DMS153 treated with DMSO at 0.1 percent for 48 hours (cell line): Measurements from ENCODE around the gene GREM2.

Experiments
- DNase-seq: peaks from one replicate; lab custom pipeline; 2025; ENCODE audit not compliant: unreplicated experiment; lab: John Stamatoyannopoulos, UW

GREM2 gene

GRCh38 chr1:240611619-240612480, at the start of gene GREM2:
GREM2 (minus strand) TSS chr1:240612155; CDS start chr1:240493475, 118,680 bp downstream.
- DNase-seq = no peak

- DNase-seq = no peak
These were observed 46.5 kb upstream of the GREM2 start for GRCh38 chr1:240658312-240658960.

- no peak for DNase-seq
These were observed 44.6 kb upstream of the GREM2 start for GRCh38 chr1:240656531-240656930.

DNA sequence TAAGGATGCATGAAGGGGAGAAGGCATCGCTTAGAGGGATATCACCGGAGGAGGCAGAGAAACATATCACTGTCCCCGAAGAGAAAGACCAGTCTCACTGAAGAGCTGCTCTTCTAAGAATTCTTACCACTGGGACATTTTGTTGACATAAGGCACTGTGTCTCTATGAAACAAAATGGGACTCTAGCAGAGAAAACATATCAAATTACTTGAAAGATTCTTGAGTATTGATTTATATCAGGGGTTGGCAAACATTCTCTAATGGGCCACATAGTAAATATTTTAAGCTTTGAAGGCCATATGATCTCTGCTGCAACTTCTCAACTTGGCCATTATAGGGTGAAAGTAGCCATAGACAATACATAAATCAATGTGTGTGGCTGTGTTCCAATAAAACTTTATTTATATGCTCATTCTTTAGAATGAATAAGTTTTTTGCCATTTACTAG, 41.0 kb upstream of the GREM2 start:
- no peak for DNase-seq

GRCh38 chr1:240652549-240652948, 40.6 kb upstream of the GREM2 start:
- DNase-seq = no peak

- no peak for DNase-seq
These were observed 38.9 kb upstream of the GREM2 start for GRCh38 chr1:240650877-240651276.

DNA sequence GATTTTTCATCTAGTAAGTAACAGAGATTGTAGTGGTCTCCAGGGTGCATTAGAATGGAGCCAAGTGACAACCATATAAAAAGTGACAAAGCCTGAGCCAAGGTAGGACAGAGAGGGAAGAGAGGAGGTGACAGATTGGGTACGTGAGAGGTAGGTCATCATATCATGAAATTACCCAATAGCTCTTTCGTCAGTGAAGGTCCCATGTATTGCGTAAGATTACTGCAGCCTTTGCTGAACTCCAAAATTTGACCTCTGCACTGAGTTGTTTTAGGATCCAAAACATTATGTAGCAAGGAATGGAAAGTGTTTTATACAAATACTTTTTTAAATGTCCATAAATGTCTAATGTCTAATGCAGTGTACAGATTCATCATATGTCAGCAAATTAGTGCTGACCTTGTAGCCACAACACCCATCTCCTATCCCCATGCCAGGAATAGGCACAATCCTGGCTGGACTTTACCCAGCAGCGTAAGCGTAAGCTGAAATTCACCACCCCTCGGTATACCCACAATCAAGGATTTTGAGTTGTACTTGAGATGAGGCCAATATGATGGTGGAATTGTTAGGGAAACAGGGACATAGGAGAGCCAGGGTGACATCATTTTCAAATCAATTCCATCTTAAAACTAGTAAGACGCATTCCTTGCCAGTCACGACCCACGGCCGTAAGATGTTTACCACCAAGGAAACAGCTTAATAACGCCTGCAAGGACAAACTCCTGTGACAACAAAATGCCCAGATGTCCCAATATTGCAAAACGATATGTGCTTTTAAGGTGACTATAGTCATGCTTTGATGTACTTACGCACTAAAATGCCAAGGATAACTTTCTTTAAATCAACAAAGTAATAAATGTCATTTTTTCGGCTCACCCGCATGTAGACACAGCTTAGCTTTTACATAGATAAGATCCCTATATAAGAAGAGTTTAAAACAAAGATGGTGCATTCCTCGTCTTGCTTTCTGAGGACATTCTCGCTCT, 38.1 kb upstream of the GREM2 start:
- DNase-seq = no peak

- DNase-seq = no peak
These were observed 34.8 kb upstream of the GREM2 start for GRCh38 chr1:240646571-240647240.

GRCh38 chr1:240644732-240645131, 32.8 kb upstream of the GREM2 start:
- no peak for DNase-seq

- DNase-seq = no peak
These were observed 23.7 kb upstream of the GREM2 start for GRCh38 chr1:240635466-240636256.

DNA sequence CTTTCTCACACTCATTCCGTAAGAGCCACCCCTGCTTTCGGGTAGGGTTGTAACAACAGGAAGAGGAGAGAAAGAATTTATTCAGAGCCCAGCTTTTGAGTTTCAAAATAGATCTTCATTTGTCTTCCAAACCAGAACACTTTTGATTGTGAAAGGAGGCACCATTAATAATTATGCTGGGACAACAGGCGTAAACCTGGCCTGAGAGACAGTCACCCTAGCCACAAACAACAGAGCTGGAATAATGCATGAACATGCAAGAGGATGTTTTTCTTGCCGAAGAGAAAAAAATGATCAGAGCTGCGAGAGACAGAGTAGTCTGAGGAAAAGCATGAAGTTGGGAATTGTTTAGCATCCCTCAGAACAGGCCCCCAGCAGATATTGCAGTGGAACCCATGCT, 18.5 kb upstream of the GREM2 start:
- DNase-seq = no peak

GRCh38 chr1:240621249-240621648, 9.3 kb upstream of the GREM2 start:
- DNase-seq = no peak

GRCh38 chr1:240619906-240620621, 8.1 kb upstream of the GREM2 start:
- DNase-seq = no peak

DNA sequence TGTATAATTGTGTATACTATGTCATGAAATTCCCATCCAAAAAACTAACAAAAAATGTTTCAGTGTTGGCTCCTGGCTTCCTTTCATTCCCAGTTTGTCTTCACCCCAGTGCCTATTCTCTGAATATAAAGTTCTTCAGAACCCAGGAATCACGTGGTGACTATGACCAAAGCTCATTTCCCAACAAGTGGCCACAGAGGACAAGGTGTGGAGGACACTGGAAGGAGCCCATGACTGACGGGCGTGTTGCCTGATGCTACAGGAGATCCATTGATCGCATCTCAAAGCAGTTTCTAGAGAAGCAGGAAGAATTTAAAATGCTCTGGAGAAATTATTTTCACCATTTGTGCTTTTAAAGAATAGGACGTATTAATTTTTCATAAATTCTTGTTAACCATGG, 7.4 kb upstream of the GREM2 start:
- DNase-seq = no peak

DNA sequence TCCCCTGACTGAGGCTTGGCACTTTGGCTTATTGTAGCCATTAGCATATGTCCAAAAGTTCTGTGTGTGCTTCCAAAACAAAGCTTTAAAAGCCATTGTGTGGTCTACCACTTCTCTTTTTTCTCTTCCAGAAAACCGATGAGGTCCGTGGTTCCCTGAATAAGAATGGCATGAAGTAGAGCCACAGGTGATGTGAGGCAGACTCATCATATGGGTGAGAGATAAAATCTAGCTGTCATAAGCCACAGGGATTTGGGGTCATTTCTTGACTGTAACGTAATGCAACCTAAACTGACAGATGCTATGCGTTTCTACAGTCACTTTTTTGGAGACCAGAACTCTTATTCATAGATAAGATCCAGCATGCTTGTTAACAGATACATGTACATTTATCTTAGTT, 7.0 kb upstream of the GREM2 start:
- no peak for DNase-seq

DNA sequence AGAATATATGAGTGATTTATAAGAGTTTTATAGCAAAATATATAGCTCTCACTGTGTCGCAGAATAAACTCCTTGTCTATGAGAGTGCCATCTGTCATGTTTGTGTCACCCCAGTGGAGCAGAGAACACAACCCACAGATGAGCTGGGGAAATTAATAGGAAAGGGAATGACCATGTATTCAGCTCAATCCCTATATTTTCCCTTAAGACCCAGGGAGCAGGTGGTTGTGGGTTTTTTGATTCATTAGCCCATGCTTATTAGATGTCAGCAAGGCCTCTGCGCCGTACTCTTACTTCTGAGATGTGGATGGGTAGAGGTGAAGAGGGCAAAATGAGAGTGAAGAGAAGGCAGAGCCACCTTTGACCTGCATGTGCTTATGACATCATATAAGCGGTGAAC, 4.1 kb upstream of the GREM2 start:
- DNase-seq = no peak

DNA sequence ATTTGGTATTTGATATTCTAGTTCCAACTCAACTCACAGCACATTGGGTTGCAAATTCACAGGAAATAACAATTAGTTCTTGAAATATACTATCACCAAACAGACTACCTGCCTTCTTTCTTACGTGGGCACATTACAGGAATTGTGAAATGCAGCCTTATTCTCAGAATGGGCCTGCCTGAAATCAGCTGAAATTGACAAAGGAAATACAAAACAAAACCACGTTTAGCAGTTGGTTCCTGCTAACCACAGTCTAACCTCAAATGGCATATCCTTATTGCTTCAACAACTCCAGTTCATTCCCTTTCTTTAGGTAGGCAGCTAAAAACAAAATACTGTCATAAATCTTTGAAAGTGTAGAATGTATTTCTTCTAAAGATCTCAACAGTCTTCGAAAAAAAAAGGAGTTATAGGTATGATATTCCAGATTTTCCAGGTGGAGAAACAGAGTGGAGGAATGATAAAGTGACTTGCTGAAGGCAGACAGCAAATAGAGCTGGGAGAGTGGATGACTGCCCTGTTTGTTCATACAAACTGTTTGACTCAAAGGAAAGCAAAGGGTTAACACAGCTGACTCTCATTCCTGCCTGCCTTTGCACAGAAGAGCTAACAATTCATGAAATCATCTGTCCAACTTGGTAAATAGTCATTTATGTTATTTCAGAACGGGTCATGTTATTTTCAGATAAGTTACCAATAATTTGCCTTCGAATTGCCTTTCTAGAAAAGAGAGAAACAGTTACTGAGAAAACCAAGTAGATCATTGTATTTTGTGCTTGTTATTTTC, 1.6 kb upstream of the GREM2 start:
- no peak for DNase-seq

GRCh38 chr1:240612811-240613210, 856 bp upstream of the GREM2 start:
- no peak for DNase-seq
